WTC11 (cell line): ENCODE results near the gene BCL2L12. TPM values are rescaled to one million over a fixed set of nuclear protein-coding genes. Genes with fewer than 3 reads are reported as not detected.

Source experiments
- ATAC-seq: fragments of 200-7000 bp; cut with Tn5 transposase; 2 replicates; pipeline ENCODE4 v1.10.0; 2021; ENCODE audit warnings: mild to moderate bottlenecking, moderate library complexity
- Bru-seq: library from RNA; stranded (reverse); fragments of 400-500 nt; gene quantifications from one replicate; lab custom pipeline; 2021; lab: Mats Ljungman, UMichigan
- CTCF ChIA-PET: fragments of 300-600 bp; sonication (Branson Sonifier 250); formaldehyde crosslinking; loops from one replicate; lab custom pipeline; 2021; ENCODE audit warnings: antibody characterized with exemption; lab: Charles Lee
- POLR2A ChIA-PET: fragments of 350-600 bp; sonication (Branson Sonifier 250); formaldehyde crosslinking; loops from one replicate; lab custom pipeline; 2021; ENCODE audit warnings: antibody characterized with exemption; lab: Charles Lee
- DNase-seq: peaks from one replicate; pipeline ENCODE4 v3.0.0; 2021; ENCODE audit warnings: low spot score
- H3K27ac Mint-ChIP-seq: 2 replicates; pipeline ENCODE4 v1.8.0; 2021; ENCODE audit warnings: mixed read lengths
- H3K27me3 Mint-ChIP-seq: 2 replicates; pipeline ENCODE4 v1.8.0; 2021; ENCODE audit warnings: low read depth, mild to moderate bottlenecking, moderate library complexity, mixed read lengths
- H3K36me3 Mint-ChIP-seq: 2 replicates; pipeline ENCODE4 v1.8.0; 2021; ENCODE audit warnings: mixed read lengths
- H3K4me1 Mint-ChIP-seq: 2 replicates; pipeline ENCODE4 v1.8.0; 2022; ENCODE audit warnings: mixed read lengths
- H3K4me3 Mint-ChIP-seq: 2 replicates; pipeline ENCODE4 v1.8.0; 2021; ENCODE audit warnings: mild to moderate bottlenecking, moderate library complexity, mixed read lengths
- H3K9me3 Mint-ChIP-seq: 2 replicates; pipeline ENCODE4 v1.8.0; 2021; ENCODE audit warnings: mixed read lengths
- FOXK1 ChIP-seq: sonication (generic); formaldehyde crosslinking; IDR thresholded peaks from 2 replicates; pipeline ENCODE4 v1.8.0; 2022; ENCODE audit warnings: mild to moderate bottlenecking, moderate library complexity, missing genetic modification reagents
- FOXP1 ChIP-seq: sonication (generic); formaldehyde crosslinking; IDR thresholded peaks from 2 replicates; pipeline ENCODE4 v1.8.0; 2022; ENCODE audit warnings: missing genetic modification reagents, mild to moderate bottlenecking, moderate library complexity, borderline replicate concordance
- GTF2I ChIP-seq: fragments of 250-450 bp; sonication (Bioruptor Pico); conservative IDR thresholded peaks from 2 replicates; pipeline ENCODE4 v1.4.0; 2021; ENCODE audit warnings: mild to moderate bottlenecking
- NFATC4 ChIP-seq: fragments of 250-450 bp; sonication (Bioruptor Pico); IDR thresholded peaks from 2 replicates; pipeline ENCODE4 v1.9.0; 2021; ENCODE audit warnings: mild to moderate bottlenecking
- OVOL2 ChIP-seq: fragments of 250-450 bp; sonication (Bioruptor Pico); IDR thresholded peaks from 2 replicates; pipeline ENCODE4 v1.9.0; 2021; ENCODE audit warnings: mild to moderate bottlenecking, borderline replicate concordance
- SP1 ChIP-seq: sonication (generic); formaldehyde crosslinking; conservative IDR thresholded peaks from 2 replicates; pipeline ENCODE4 v1.8.1; 2022; ENCODE audit warnings: missing genetic modification reagents
- TEAD1 ChIP-seq: sonication (generic); formaldehyde crosslinking; IDR thresholded peaks from 2 replicates; pipeline ENCODE4 v1.8.0; 2022; ENCODE audit warnings: mild to moderate bottlenecking, missing genetic modification reagents
- TP53 ChIP-seq: sonication (generic); formaldehyde crosslinking; IDR thresholded peaks from 2 replicates; pipeline ENCODE4 v1.8.1; 2023; ENCODE audit warnings: mild to moderate bottlenecking, missing genetic modification reagents
- ZNF219 ChIP-seq: sonication (generic); formaldehyde crosslinking; IDR thresholded peaks from 2 replicates; pipeline ENCODE4 v1.8.0; 2023; ENCODE audit warnings: missing genetic modification reagents, mild to moderate bottlenecking, borderline replicate concordance
- ZNF263 ChIP-seq: sonication (generic); formaldehyde crosslinking; IDR thresholded peaks from 2 replicates; pipeline ENCODE4 v1.8.1; 2022; ENCODE audit warnings: low read depth, mild to moderate bottlenecking, moderate library complexity, missing genetic modification reagents
- ZNF416 ChIP-seq: fragments of 250-450 bp; sonication (Bioruptor Pico); IDR thresholded peaks from 2 replicates; pipeline ENCODE4 v1.9.0; 2021; ENCODE audit warnings: mild to moderate bottlenecking, inconsistent platforms
- long read RNA-seq, 3 experiments: library from RNA in 1 of 3; library from capped mRNA in 1 of 3; library from polyadenylated mRNA in 1 of 3; unstranded in 2 of 3; stranded (forward) in 1 of 3; transcript quantifications; one replicate each; pipeline ENCODE4 v2.0.0, GENCODE V29; 2021
- total RNA-seq: library from RNA; stranded (reverse); gene quantifications from 3 replicates; pipeline ENCODE4 v1.2.3, GENCODE V29; 2021
- TF ChIP-seq, protein P1 (sequence below): sonication (generic); formaldehyde crosslinking; IDR thresholded peaks from 2 replicates; pipeline ENCODE4 v1.8.0; 2022; ENCODE audit warnings: mild to moderate bottlenecking, missing genetic modification reagents
- TF ChIP-seq, protein P2 (sequence below): fragments of 250-450 bp; sonication (Bioruptor Pico); IDR thresholded peaks from 2 replicates; pipeline ENCODE4 v1.9.0; 2021; ENCODE audit warnings: moderate library complexity, mild to moderate bottlenecking, inconsistent platforms, borderline replicate concordance
- TF ChIP-seq, protein P3 (sequence below): sonication (generic); formaldehyde crosslinking; IDR thresholded peaks from 2 replicates; pipeline ENCODE4 v1.8.1; 2023; ENCODE audit warnings: mild to moderate bottlenecking, missing genetic modification reagents, borderline replicate concordance
- TF ChIP-seq, protein P4 (sequence below): sonication (generic); formaldehyde crosslinking; IDR thresholded peaks from 2 replicates; pipeline ENCODE4 v1.8.1; 2022; ENCODE audit warnings: missing genetic modification reagents, borderline replicate concordance
- TF ChIP-seq, protein P5 (sequence below): fragments of 200-600 bp; IDR thresholded peaks from 2 replicates; pipeline ENCODE4 v1.8.0; 2022; ENCODE audit warnings: antibody characterized with exemption
- TF ChIP-seq, protein P6 (sequence below): sonication (generic); formaldehyde crosslinking; IDR thresholded peaks from 2 replicates; pipeline ENCODE4 v1.8.1; 2023; ENCODE audit warnings: mild to moderate bottlenecking, missing genetic modification reagents
- TF ChIP-seq, protein P7 (sequence below): fragments of 250-450 bp; sonication (Bioruptor Pico); IDR thresholded peaks from 2 replicates; pipeline ENCODE4 v1.9.0; 2021; ENCODE audit warnings: mild to moderate bottlenecking

The BCL2L12 gene, protein sequence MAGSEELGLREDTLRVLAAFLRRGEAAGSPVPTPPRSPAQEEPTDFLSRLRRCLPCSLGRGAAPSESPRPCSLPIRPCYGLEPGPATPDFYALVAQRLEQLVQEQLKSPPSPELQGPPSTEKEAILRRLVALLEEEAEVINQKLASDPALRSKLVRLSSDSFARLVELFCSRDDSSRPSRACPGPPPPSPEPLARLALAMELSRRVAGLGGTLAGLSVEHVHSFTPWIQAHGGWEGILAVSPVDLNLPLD
- total RNA-seq (139 to 146 TPM (median 140 TPM) in 3 replicates), Bru-seq, nascent RNA (percentile 70 among the genes with signal in this experiment)
- long read RNA-seq, experiment 1, transcript BCL2L12-207 (6 exons, 893 nt) = minor isoform, 34 of 206 reads
- long read RNA-seq, experiment 1, transcript BCL2L12-203 (7 exons, 1,371 nt) = minor isoform, 11 of 206 reads
- long read RNA-seq, experiment 1, transcript BCL2L12-212 (7 exons, 1,854 nt) = major isoform, 131 of 206 reads
- long read RNA-seq, experiment 1, partial matches to known transcripts = 8 of 206 reads
- long read RNA-seq, experiment 1, other reads (novel, unspliced or antisense) = 20 of 206 reads
- long read RNA-seq, experiment 2, transcript BCL2L12-212 (7 exons, 1,854 nt) = major isoform, 81 of 163 reads
- long read RNA-seq, experiment 2, transcript BCL2L12-207 (6 exons, 893 nt) = minor isoform, 36 of 163 reads
- long read RNA-seq, experiment 2, transcript BCL2L12-203 (7 exons, 1,371 nt) = minor isoform, 5 of 163 reads
- long read RNA-seq, experiment 2, partial matches to known transcripts = 16 of 163 reads
- long read RNA-seq, experiment 2, other reads (novel, unspliced or antisense) = 22 of 163 reads
- long read RNA-seq, experiment 3, transcript BCL2L12-212 (7 exons, 1,854 nt) = major isoform, 51 of 75 reads
- long read RNA-seq, experiment 3, transcript BCL2L12-207 (6 exons, 893 nt) = minor isoform, 8 of 75 reads
- long read RNA-seq, experiment 3, transcript BCL2L12-203 (7 exons, 1,371 nt) = minor isoform, 6 of 75 reads
- long read RNA-seq, experiment 3, partial matches to known transcripts = 1 of 75 reads
- long read RNA-seq, experiment 3, other reads (novel, unspliced or antisense) = 7 of 75 reads

DNA sequence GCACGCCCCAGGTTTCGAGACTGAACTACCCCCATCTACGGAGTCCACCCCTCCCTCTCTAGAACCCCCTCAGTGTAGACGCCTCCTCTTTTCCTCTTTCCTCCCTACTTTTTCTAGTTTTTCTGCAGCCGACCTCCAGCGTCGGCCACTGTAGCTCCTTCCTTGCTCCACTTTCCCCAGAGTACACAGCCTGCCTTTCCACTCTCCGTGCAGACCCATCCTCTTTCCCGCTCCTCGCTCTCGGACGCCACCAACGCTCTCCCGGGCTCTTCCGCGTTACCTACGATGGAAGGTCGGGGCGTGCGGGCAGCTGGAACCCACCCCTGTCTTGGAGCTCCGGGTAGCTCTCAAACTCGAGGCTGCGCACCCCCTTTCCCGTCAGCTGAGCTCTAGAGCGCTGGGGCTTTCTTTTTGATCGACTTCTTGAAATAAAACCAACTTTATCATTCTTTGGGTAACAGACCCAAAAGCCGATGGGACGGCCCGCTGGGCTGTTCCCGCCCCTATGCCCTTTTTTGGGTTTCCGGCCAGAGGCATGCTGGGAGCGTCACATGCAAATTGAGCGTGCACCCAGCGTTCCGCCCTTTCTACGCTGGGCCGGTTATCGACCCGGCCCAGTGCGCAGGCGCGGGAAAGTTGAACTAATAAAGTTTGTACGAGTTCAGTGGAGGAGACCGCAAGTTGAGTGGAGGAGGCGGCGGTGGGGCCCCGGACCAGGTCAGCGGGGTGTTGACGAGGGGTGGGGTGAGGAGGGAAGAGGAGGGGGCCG, at the start of gene BCL2L12, which contains the start of gene IRF3:
TSS of gene BCL2L12 (plus strand) at position 583 of the 769 bp plus-strand sequence. CDS start 760 bp downstream, outside the sequence.
TSS of gene IRF3 (minus strand) at position 507 of the 769 bp plus-strand sequence. CDS start 1,019 bp downstream, outside the sequence.
- Mint-ChIP-seq H3K36me3 (peaks cover 41% of the 10 kb centered on the region), H3K4me3 (peak within 1 kb of the TSS; percentile 98), H3K27me3 (no peaks in the 10 kb centered on the region; the same call in 1 of the 2 replicates), H3K9me3 (no peaks in the 10 kb centered on the region), H3K4me1 (peaks cover 12% of the 10 kb centered on the region), H3K27ac (peak within 1 kb of the TSS; percentile 98)
- ATAC-seq (peak; percentile 70), DNase-seq (peak; percentile 97)
- CTCF ChIA-PET = interaction anchor here (1.0 to 3.6 kb wide), 8 partner anchors 9 to 119 kb away, joined by 3 to 35 read pairs (median 10); partner anchors contain the start of genes PRMT1, RRAS and SCAF1
- TF ChIP-seq FOXP1 (CRISPR knock-in tag) (no peak), OVOL2 (CRISPR knock-in tag) (no peak), FOXK1 (CRISPR knock-in tag) (no peak), SP1 (CRISPR knock-in tag) (peak; percentile 71), TEAD1 (CRISPR knock-in tag) (peak; percentile 57; the same call in 1 of the 2 replicates), GTF2I (no peak), NFATC4 (CRISPR knock-in tag) (no peak)
- TF ChIP-seq, protein P1, sequence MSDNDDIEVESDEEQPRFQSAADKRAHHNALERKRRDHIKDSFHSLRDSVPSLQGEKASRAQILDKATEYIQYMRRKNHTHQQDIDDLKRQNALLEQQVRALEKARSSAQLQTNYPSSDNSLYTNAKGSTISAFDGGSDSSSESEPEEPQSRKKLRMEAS (CRISPR knock-in tag) = 0 out of 2 replicates have a peak, but pooled peaks have one; percentile 38
- POLR2A ChIA-PET = interaction anchor here (1.8 to 2.7 kb wide), 2 partner anchors 11 to 23 kb away, joined by 11 to 29 read pairs; partner anchors contain the start of genes PRMT1 and SCAF1

DNA sequence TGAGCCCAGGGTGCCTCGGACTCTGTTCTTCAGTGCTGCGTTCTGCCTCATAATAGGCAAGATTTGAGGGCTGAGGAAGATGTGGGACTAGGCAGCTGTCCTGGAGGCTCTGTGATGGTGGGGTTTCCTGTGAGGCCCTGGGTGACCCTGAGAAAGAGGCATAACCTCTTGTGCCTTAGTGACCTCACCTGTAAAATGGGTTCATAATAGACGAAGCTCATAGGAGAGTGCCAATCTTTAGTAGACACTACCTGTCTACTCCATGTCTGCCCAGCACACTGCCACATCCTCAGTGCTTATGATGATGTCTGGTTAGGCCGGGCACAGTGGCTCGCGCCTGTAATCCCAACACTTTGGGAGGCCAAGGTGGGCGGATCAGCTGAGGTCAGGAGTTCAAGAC, 49.2 kb upstream of the BCL2L12 start:
- Mint-ChIP-seq H3K4me3 (no peak overlapping the region), H3K27me3 (no peaks in the 10 kb centered on the region), H3K9me3 (no peaks in the 10 kb centered on the region), H3K36me3 (peaks cover 57% of the 10 kb centered on the region), H3K4me1 (no peaks in the 10 kb centered on the region), H3K27ac (no peak overlapping the region)
- CTCF ChIA-PET = interaction anchor here (1.1 to 1.2 kb wide), 2 partner anchors 9 to 46 kb away, joined by 3 to 4 read pairs; no protein-coding TSS in a partner anchor
- no peak for ATAC-seq
- POLR2A ChIA-PET = no interaction called here
- no peak for DNase-seq
- TF ChIP-seq, protein P2, sequence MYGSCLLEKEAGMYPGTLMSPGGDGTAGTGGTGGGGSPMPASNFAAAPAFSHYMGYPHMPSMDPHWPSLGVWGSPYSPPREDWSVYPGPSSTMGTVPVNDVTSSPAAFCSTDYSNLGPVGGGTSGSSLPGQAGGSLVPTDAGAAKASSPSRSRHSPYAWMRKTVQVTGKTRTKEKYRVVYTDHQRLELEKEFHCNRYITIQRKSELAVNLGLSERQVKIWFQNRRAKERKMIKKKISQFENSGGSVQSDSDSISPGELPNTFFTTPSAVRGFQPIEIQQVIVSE (CRISPR knock-in tag) = no peak
- TF ChIP-seq ZNF263 (CRISPR knock-in tag) (no peak), ZNF219 (CRISPR knock-in tag) (no peak), TP53 (CRISPR knock-in tag) (no peak), FOXP1 (CRISPR knock-in tag) (no peak), ZNF416 (CRISPR knock-in tag) (no peak)
- TF ChIP-seq, protein P3, sequence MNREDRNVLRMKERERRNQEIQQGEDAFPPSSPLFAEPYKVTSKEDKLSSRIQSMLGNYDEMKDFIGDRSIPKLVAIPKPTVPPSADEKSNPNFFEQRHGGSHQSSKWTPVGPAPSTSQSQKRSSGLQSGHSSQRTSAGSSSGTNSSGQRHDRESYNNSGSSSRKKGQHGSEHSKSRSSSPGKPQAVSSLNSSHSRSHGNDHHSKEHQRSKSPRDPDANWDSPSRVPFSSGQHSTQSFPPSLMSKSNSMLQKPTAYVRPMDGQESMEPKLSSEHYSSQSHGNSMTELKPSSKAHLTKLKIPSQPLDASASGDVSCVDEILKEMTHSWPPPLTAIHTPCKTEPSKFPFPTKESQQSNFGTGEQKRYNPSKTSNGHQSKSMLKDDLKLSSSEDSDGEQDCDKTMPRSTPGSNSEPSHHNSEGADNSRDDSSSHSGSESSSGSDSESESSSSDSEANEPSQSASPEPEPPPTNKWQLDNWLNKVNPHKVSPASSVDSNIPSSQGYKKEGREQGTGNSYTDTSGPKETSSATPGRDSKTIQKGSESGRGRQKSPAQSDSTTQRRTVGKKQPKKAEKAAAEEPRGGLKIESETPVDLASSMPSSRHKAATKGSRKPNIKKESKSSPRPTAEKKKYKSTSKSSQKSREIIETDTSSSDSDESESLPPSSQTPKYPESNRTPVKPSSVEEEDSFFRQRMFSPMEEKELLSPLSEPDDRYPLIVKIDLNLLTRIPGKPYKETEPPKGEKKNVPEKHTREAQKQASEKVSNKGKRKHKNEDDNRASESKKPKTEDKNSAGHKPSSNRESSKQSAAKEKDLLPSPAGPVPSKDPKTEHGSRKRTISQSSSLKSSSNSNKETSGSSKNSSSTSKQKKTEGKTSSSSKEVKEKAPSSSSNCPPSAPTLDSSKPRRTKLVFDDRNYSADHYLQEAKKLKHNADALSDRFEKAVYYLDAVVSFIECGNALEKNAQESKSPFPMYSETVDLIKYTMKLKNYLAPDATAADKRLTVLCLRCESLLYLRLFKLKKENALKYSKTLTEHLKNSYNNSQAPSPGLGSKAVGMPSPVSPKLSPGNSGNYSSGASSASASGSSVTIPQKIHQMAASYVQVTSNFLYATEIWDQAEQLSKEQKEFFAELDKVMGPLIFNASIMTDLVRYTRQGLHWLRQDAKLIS (CRISPR knock-in tag) = no peak
- TF ChIP-seq, protein P4, sequence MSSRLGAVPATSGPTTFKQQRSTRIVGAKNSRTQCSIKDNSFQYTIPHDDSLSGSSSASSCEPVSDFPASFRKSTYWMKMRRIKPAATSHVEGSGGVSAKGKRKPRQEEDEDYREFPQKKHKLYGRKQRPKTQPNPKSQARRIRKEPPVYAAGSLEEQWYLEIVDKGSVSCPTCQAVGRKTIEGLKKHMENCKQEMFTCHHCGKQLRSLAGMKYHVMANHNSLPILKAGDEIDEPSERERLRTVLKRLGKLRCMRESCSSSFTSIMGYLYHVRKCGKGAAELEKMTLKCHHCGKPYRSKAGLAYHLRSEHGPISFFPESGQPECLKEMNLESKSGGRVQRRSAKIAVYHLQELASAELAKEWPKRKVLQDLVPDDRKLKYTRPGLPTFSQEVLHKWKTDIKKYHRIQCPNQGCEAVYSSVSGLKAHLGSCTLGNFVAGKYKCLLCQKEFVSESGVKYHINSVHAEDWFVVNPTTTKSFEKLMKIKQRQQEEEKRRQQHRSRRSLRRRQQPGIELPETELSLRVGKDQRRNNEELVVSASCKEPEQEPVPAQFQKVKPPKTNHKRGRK = no peak
- TF ChIP-seq, protein P5, sequence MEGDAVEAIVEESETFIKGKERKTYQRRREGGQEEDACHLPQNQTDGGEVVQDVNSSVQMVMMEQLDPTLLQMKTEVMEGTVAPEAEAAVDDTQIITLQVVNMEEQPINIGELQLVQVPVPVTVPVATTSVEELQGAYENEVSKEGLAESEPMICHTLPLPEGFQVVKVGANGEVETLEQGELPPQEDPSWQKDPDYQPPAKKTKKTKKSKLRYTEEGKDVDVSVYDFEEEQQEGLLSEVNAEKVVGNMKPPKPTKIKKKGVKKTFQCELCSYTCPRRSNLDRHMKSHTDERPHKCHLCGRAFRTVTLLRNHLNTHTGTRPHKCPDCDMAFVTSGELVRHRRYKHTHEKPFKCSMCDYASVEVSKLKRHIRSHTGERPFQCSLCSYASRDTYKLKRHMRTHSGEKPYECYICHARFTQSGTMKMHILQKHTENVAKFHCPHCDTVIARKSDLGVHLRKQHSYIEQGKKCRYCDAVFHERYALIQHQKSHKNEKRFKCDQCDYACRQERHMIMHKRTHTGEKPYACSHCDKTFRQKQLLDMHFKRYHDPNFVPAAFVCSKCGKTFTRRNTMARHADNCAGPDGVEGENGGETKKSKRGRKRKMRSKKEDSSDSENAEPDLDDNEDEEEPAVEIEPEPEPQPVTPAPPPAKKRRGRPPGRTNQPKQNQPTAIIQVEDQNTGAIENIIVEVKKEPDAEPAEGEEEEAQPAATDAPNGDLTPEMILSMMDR = no peak
- TF ChIP-seq, protein P6, sequence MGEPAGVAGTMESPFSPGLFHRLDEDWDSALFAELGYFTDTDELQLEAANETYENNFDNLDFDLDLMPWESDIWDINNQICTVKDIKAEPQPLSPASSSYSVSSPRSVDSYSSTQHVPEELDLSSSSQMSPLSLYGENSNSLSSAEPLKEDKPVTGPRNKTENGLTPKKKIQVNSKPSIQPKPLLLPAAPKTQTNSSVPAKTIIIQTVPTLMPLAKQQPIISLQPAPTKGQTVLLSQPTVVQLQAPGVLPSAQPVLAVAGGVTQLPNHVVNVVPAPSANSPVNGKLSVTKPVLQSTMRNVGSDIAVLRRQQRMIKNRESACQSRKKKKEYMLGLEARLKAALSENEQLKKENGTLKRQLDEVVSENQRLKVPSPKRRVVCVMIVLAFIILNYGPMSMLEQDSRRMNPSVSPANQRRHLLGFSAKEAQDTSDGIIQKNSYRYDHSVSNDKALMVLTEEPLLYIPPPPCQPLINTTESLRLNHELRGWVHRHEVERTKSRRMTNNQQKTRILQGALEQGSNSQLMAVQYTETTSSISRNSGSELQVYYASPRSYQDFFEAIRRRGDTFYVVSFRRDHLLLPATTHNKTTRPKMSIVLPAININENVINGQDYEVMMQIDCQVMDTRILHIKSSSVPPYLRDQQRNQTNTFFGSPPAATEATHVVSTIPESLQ = no peak
- TF ChIP-seq, protein P7, sequence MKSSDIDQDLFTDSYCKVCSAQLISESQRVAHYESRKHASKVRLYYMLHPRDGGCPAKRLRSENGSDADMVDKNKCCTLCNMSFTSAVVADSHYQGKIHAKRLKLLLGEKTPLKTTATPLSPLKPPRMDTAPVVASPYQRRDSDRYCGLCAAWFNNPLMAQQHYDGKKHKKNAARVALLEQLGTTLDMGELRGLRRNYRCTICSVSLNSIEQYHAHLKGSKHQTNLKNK (CRISPR knock-in tag) = no peak
